PC-3 (cell line): ENCODE measurements around the gene GNA15.

Source experiments
- CTCF ChIP-seq: fragments of 300-600 bp; sonication (generic); conservative IDR thresholded peaks from 2 replicates; pipeline ENCODE4 v1.5.1; 2017; ENCODE audit warnings: antibody characterized with exemption, low read depth, mild to moderate bottlenecking, low read length
- EZH2 ChIP-seq: fragments of 300-600 bp; sonication (generic); IDR thresholded peaks from one replicate; pipeline ENCODE4 v1.6.1; 2017; ENCODE audit warnings: antibody characterized with exemption, mild to moderate bottlenecking, low read length; ENCODE audit not compliant: unreplicated experiment

- TF ChIP-seq CTCF = peak; percentile 69
- no peak for TF ChIP-seq EZH2
These were observed 6.7 kb upstream of the GNA15 start for GRCh38 chr19:3129112-3129511.
